ENCODE data around the gene IKZF2.

DNA sequence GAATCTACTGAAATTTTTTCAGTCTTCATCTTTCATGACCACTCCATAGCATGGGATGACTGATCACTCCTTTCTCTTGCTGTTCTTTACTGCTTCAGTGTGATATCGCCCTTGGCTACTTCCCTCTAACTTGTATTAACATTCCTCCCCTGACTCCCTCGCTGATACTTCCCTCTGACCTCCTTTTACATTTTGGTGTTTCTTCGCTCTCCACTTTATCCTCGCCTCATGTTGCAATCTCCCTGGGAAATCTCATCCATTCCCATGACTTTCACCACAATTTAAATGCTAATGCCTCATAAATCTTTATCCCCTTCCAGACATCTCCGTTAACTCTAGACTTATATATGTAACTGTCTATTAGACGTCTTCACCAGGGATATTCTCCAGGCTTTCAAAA lies 167.3 kb downstream of the IKZF2 start:
- TF ChIP-seq POLR2AphosphoS5 (IDR thresholded peaks at IDR 0.05; ENCODE audit: borderline replicate concordance, low read depth, low read length) (no peak), EZH2 (IDR thresholded peaks at IDR 0.05) (no peak), FOXP2 (optimal IDR thresholded peaks at IDR 0.05; ENCODE audit: control extremely low read depth, extremely low read length, insufficient read depth) (no peak)
